K562 (cell line): ENCODE results near the gene ATP6V0E1. TPM values are rescaled to one million over a fixed set of nuclear protein-coding genes. Genes with fewer than 3 reads are reported as not detected.

Experiments used
- ETS2 ChIP-seq: IDR thresholded peaks from 2 replicates; pipeline ENCODE4 v1.6.1; 2016; ENCODE audit warnings: borderline replicate concordance, missing genetic modification characterization, mild to moderate bottlenecking, moderate library complexity, missing compliant biosample characterization; ENCODE audit not compliant: poor library complexity, severe bottlenecking
- GABPB1 ChIP-seq: sonication (generic); formaldehyde crosslinking; IDR thresholded peaks from 2 replicates; pipeline ENCODE4 v1.8.0; 2022; ENCODE audit warnings: mild to moderate bottlenecking, missing genetic modification reagents
- HMG20B ChIP-seq: fragments of 250-450 bp; sonication (Bioruptor Pico); IDR thresholded peaks from 2 replicates; pipeline ENCODE4 v1.5.0; 2021; ENCODE audit warnings: mild to moderate bottlenecking
- KLF16 ChIP-seq: IDR thresholded peaks from 2 replicates; pipeline ENCODE4 v1.6.1; 2016; ENCODE audit warnings: antibody characterized with exemption
- NFIC ChIP-seq: fragments of 450-650 bp; IDR thresholded peaks from 2 replicates; pipeline ENCODE4 v1.6.1; 2017; ENCODE audit warnings: mild to moderate bottlenecking, inconsistent platforms
- POLR2AphosphoS2 ChIP-seq: IDR thresholded peaks from 2 replicates; pipeline ENCODE4 v1.6.1; 2012; ENCODE audit warnings: low read length, improper control_type of control experiment
- PTBP1 ChIP-seq: fragments of 200-400 bp; formaldehyde crosslinking; IDR thresholded peaks from 2 replicates; pipeline ENCODE4 v1.6.1; 2017; ENCODE audit warnings: low read depth, low read length
- TAL1 ChIP-seq: fragments of 450-650 bp; IDR thresholded peaks from 2 replicates; pipeline ENCODE4 v1.6.1; 2016; ENCODE audit warnings: mild to moderate bottlenecking
- TEAD2 ChIP-seq: fragments of 450-650 bp; IDR thresholded peaks from 2 replicates; pipeline ENCODE4 v1.6.1; 2016; ENCODE audit warnings: missing genetic modification characterization, control low read depth, missing compliant biosample characterization
- ZFP30 ChIP-seq: fragments of 250-450 bp; sonication (Bioruptor Pico); IDR thresholded peaks from 2 replicates; pipeline ENCODE4 v1.8.0; 2022; ENCODE audit warnings: moderate library complexity, mild to moderate bottlenecking, inconsistent platforms, borderline replicate concordance
- ZNF551 ChIP-seq: fragments of 250-450 bp; sonication (Bioruptor Pico); IDR thresholded peaks from 2 replicates; pipeline ENCODE4 v1.5.0; 2021; ENCODE audit warnings: mild to moderate bottlenecking, moderate library complexity
- ZNF696 ChIP-seq: fragments of 250-450 bp; sonication (Bioruptor Pico); conservative IDR thresholded peaks from 2 replicates; pipeline ENCODE4 v1.4.0; 2020; ENCODE audit warnings: mild to moderate bottlenecking, moderate library complexity
- polyA plus RNA-seq, 8 experiments: library from polyadenylated mRNA; depleted of rRNA in 4 of 8; stranded (reverse) in 5 of 8; unstranded in 3 of 8; fragments of >200 nt; fragmentation: Nextera tagmentation in 2 of 8; fragmentation: Illumina TruSeq in 1 of 8; extraction: Ambion mirVana in 2 of 8; extraction: Trizol in 1 of 8; gene quantifications; 2 replicates each; pipeline versions ENCODE4 v1.2.1 to v1.2.3, GENCODE V29; 2011 to 2014; ENCODE audit warnings: inconsistent platforms in 1 of 8, missing spikeins in 1 of 8
- total RNA-seq, 7 experiments: library from RNA; depleted of rRNA in 6 of 7; stranded (reverse); fragments of >200 nt in 6 of 7; fragmentation: Illumina TruSeq in 2 of 7; extraction: Trizol in 2 of 7; gene quantifications; 2 replicates each; pipeline versions ENCODE4 v1.2.1 to v1.2.3, GENCODE V29; 2011 to 2021; ENCODE audit warnings: low replicate concordance in 1 of 7
- TF ChIP-seq, protein P1 (sequence below): sonication (generic); formaldehyde crosslinking; IDR thresholded peaks from 2 replicates; pipeline ENCODE4 v1.8.0; 2022; ENCODE audit warnings: mild to moderate bottlenecking, missing genetic modification reagents
- TF ChIP-seq, protein P2 (sequence below): fragments of 200-800 bp; sonication (Bioruptor generic); IDR thresholded peaks from 2 replicates; pipeline ENCODE4 v1.6.1; 2017; ENCODE audit warnings: missing genetic modification characterization, missing compliant biosample characterization
- TF ChIP-seq, protein P3 (sequence below), 2 experiments: IDR thresholded peaks in 1 of 2; conservative IDR thresholded peaks in 1 of 2; 2 replicates each; pipeline ENCODE4 v1.6.1; 2016; ENCODE audit warnings: low read depth in 2 of 2, mild to moderate bottlenecking in 1 of 2, missing compliant biosample characterization in 1 of 2, missing genetic modification characterization in 1 of 2, moderate library complexity in 1 of 2
- TF ChIP-seq, protein P4 (sequence below): fragments of 250-450 bp; sonication (Bioruptor Pico); IDR thresholded peaks from 2 replicates; pipeline ENCODE4 v1.8.0; 2021; ENCODE audit warnings: borderline replicate concordance, mild to moderate bottlenecking, moderate library complexity; ENCODE audit not compliant: poor library complexity, severe bottlenecking
- TF ChIP-seq, protein P5 (sequence below), 2 experiments: fragments of 250-450 bp in 1 of 2; fragments of 450-650 bp in 1 of 2; sonication (Bioruptor Pico) in 1 of 2; IDR thresholded peaks; 2 replicates each; pipeline versions ENCODE4 v1.6.1 to v1.8.0; 2016 to 2021; ENCODE audit warnings: mild to moderate bottlenecking in 2 of 2, moderate library complexity in 2 of 2, missing compliant biosample characterization in 1 of 2, missing genetic modification characterization in 1 of 2

Gene ATP6V0E1
- total and polyA plus RNA-seq, 9 of the 15 experiments (the other 6 are each of a cell fraction or from before 2014, with no cell fraction given), result 63.8 to 395 (median 112) TPM

DNA sequence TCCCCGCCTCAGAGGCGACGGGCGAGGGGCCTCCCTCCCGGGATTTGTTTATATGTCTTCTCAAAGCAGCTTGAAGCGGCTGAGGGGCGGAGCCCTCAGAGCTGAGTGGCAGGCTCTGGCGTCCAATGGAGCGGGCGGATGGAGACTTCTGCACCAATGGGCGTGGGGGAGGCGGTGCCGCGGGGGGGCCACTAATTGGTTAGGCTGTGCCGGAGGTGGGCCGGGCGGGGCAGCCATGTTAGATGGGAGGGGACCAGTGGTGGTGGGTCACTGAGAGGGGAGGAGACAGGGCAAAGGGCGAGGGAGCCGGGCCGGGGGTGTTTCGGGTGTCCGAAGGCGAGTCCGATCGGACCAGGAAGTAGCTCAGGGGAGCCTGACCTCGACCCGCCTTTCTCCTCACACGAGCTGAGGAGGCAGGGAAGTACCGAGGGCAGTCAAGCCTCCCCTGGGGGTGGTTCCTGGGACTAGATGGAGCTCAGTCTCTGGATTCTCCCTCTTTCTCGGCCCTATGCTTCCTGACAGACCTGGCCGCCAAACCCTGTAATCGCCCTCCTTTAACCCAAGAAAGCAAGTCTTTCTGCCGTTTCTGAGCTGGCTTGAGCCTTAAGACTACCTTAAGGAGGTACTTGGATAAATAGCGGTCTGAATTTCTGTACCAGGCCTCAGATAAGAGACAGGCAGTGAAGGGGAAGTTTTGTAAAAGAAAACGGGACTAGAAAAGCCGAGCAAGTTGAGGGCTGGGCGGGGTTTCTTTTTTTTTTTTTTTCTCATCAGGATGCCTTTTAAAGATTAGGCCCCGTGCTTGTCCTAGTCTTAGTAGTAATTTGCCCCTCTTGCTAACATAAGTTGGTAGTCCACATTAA, 73.7 kb downstream of the ATP6V0E1 start (continued):
- TF ChIP-seq, protein P1, sequence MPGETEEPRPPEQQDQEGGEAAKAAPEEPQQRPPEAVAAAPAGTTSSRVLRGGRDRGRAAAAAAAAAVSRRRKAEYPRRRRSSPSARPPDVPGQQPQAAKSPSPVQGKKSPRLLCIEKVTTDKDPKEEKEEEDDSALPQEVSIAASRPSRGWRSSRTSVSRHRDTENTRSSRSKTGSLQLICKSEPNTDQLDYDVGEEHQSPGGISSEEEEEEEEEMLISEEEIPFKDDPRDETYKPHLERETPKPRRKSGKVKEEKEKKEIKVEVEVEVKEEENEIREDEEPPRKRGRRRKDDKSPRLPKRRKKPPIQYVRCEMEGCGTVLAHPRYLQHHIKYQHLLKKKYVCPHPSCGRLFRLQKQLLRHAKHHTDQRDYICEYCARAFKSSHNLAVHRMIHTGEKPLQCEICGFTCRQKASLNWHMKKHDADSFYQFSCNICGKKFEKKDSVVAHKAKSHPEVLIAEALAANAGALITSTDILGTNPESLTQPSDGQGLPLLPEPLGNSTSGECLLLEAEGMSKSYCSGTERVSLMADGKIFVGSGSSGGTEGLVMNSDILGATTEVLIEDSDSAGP, result no peak
- TF ChIP-seq GABPB1, result peak; percentile 85
- TF ChIP-seq, protein P2, sequence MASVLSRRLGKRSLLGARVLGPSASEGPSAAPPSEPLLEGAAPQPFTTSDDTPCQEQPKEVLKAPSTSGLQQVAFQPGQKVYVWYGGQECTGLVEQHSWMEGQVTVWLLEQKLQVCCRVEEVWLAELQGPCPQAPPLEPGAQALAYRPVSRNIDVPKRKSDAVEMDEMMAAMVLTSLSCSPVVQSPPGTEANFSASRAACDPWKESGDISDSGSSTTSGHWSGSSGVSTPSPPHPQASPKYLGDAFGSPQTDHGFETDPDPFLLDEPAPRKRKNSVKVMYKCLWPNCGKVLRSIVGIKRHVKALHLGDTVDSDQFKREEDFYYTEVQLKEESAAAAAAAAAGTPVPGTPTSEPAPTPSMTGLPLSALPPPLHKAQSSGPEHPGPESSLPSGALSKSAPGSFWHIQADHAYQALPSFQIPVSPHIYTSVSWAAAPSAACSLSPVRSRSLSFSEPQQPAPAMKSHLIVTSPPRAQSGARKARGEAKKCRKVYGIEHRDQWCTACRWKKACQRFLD (CRISPR knock-in tag), result no peak
- TF ChIP-seq TAL1, result no peak
- TF ChIP-seq ZNF696 (CRISPR knock-in tag), result no peak
- no peak for TF ChIP-seq ZFP30 (CRISPR knock-in tag)
- TF ChIP-seq, protein P3, sequence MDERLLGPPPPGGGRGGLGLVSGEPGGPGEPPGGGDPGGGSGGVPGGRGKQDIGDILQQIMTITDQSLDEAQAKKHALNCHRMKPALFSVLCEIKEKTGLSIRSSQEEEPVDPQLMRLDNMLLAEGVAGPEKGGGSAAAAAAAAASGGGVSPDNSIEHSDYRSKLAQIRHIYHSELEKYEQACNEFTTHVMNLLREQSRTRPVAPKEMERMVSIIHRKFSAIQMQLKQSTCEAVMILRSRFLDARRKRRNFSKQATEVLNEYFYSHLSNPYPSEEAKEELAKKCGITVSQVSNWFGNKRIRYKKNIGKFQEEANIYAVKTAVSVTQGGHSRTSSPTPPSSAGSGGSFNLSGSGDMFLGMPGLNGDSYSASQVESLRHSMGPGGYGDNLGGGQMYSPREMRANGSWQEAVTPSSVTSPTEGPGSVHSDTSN (CRISPR knock-in tag; IDR thresholded peaks at IDR 0.05; ENCODE audit: low read depth), result peak; percentile 94
- TF ChIP-seq, protein P3 (tag; conservative IDR thresholded peaks at IDR 0.05; ENCODE audit: low read depth), result peak; percentile 99
- TF ChIP-seq ETS2 (tag), result no peak
- TF ChIP-seq KLF16, result no peak
- TF ChIP-seq, protein P4, sequence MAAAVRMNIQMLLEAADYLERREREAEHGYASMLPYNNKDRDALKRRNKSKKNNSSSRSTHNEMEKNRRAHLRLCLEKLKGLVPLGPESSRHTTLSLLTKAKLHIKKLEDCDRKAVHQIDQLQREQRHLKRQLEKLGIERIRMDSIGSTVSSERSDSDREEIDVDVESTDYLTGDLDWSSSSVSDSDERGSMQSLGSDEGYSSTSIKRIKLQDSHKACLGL (CRISPR knock-in tag), result no peak
- TF ChIP-seq POLR2AphosphoS2, result peak; percentile 65; the same call in 1 of the 2 replicates
- no peak for TF ChIP-seq PTBP1
- TF ChIP-seq TEAD2 (tag), result no peak
- TF ChIP-seq, protein P5, sequence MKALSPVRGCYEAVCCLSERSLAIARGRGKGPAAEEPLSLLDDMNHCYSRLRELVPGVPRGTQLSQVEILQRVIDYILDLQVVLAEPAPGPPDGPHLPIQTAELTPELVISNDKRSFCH (CRISPR knock-in tag; IDR thresholded peaks at IDR 0.05), result no peak
- TF ChIP-seq, protein P5 (tag; IDR thresholded peaks at IDR 0.05), result peak; percentile 63; the same call in 1 of the 2 replicates
- TF ChIP-seq NFIC, result no peak
- TF ChIP-seq HMG20B (CRISPR knock-in tag), result no peak
- TF ChIP-seq ZNF551 (CRISPR knock-in tag), result no peak
